Left lobe of liver (tissue), 2 donors: ENCODE data around the gene PAQR4. TPM values are rescaled to one million over a fixed set of nuclear protein-coding genes. Genes with fewer than 3 reads are reported as not detected.

Experiments
- ATAC-seq: fragments of 200-7000 bp; cut with Tn5 transposase; one replicate; pipeline ENCODE4 v1.9.1; 2020; ENCODE audit warnings: mild to moderate bottlenecking, moderate library complexity
- DNase-seq: peaks from one replicate; pipeline ENCODE4 v3.0.0-alpha.2; 2020; ENCODE audit warnings: low spot score
- total RNA-seq: library from RNA; stranded (reverse); gene quantifications from one replicate; pipeline ENCODE4 v1.2.1, GENCODE V29; 2021
- donor health status: DM: no; HTN: no; CAD: no; lungs with moderate emphysema.
- donor health status: DM: no; HTN: yes; CAD: no.

Gene PAQR4
- total RNA-seq, 1 donor from 2014 or later: 1.5 TPM

- ATAC-seq: no peak
Measured at GRCh38 chr16:2963723-2964474, 5.2 kb upstream of the PAQR4 start, which contains the start of gene KREMEN2. KREMEN2 (plus strand) TSS chr16:2964275; CDS start chr16:2964521, 246 bp downstream.

GRCh38 chr16:2964475-2965336, 4.4 kb upstream of the PAQR4 start:
- DNase-seq (peak; percentile 45), ATAC-seq (no peak)

More at GRCh38 chr16:2963723-2964474, 5.2 kb upstream of the PAQR4 start, which contains the start of gene KREMEN2:
- peak; percentile 39 for DNase-seq

GRCh38 chr16:2966043-2966807, 2.9 kb upstream of the PAQR4 start:
- DNase-seq: peak; percentile 45
- no peak for ATAC-seq

- ATAC-seq (no peak), DNase-seq (no peak)
Measured at GRCh38 chr16:2966808-2967191, 2.3 kb upstream of the PAQR4 start.

- DNase-seq: no peak
Measured at GRCh38 chr16:2967211-2967631, 1.9 kb upstream of the PAQR4 start.

GRCh38 chr16:2967721-2968161, 1.4 kb upstream of the PAQR4 start:
- no peak for DNase-seq

More at GRCh38 chr16:2967211-2967631, 1.9 kb upstream of the PAQR4 start:
- no peak for ATAC-seq

GRCh38 chr16:2968368-2968737, 795 bp upstream of the PAQR4 start:
- no peak for DNase-seq
- ATAC-seq: no peak

More at GRCh38 chr16:2967721-2968161, 1.4 kb upstream of the PAQR4 start:
- ATAC-seq: no peak

GRCh38 chr16:2969545-2970521, 685 bp downstream of the PAQR4 start:
- ATAC-seq (peak; percentile 8), DNase-seq (no peak)

GRCh38 chr16:2970563-2970962, 1.4 kb downstream of the PAQR4 start:
- ATAC-seq: no peak
- no peak for DNase-seq

GRCh38 chr16:2971134-2971984, 2.2 kb downstream of the PAQR4 start:
- DNase-seq: no peak
- no peak for ATAC-seq

GRCh38 chr16:2971985-2972784, 3.0 kb downstream of the PAQR4 start:
- DNase-seq (no peak), ATAC-seq (no peak)

- ATAC-seq: no peak
- DNase-seq: no peak
Measured at GRCh38 chr16:2973093-2973492, 3.9 kb downstream of the PAQR4 start.

- no peak for DNase-seq
- no peak for ATAC-seq
Measured at GRCh38 chr16:2973605-2974318, 4.6 kb downstream of the PAQR4 start.

- ATAC-seq: no peak
Measured at GRCh38 chr16:2974319-2975056, 5.3 kb downstream of the PAQR4 start.

GRCh38 chr16:2975161-2975795, 6.1 kb downstream of the PAQR4 start:
- no peak for ATAC-seq

More at GRCh38 chr16:2974319-2975056, 5.3 kb downstream of the PAQR4 start:
- DNase-seq: no peak

GRCh38 chr16:2976201-2976600, 7.1 kb downstream of the PAQR4 start:
- DNase-seq (no peak), ATAC-seq (no peak)

More at GRCh38 chr16:2975161-2975795, 6.1 kb downstream of the PAQR4 start:
- DNase-seq: no peak
